GM18909 (cell line): ENCODE measurements around the gene STK17A.

Experiments used
- ATAC-seq: cut with Tn5 transposase; IDR thresholded peaks from one replicate; pipeline ENCODE4 v1.9.1; 2021; ENCODE audit warnings: mild to moderate bottlenecking; ENCODE audit not compliant: unreplicated experiment, poor library complexity

The STK17A gene

GRCh38 chr7:43582503-43583423 lies at the start of gene STK17A:
Gene STK17A (plus strand): TSS chr7:43583108. CDS start chr7:43583244, 136 bp downstream.
- ATAC-seq = peak; percentile 73

GRCh38 chr7:43533801-43534479 lies 49.0 kb upstream of the STK17A start:
- no peak for ATAC-seq

- no peak for ATAC-seq
Observed at GRCh38 chr7:43535031-43535451, 47.9 kb upstream of the STK17A start.

- ATAC-seq = no peak
Observed at GRCh38 chr7:43535810-43536585, 46.9 kb upstream of the STK17A start.

GRCh38 chr7:43536773-43537172 lies 46.1 kb upstream of the STK17A start:
- ATAC-seq = no peak

GRCh38 chr7:43537765-43538403 lies 45.0 kb upstream of the STK17A start:
- ATAC-seq = no peak

GRCh38 chr7:43538404-43538771 lies 44.5 kb upstream of the STK17A start:
- no peak for ATAC-seq

GRCh38 chr7:43540471-43540870 lies 42.4 kb upstream of the STK17A start:
- ATAC-seq = no peak

- ATAC-seq = no peak
Observed at GRCh38 chr7:43542716-43543115, 40.2 kb upstream of the STK17A start.

GRCh38 chr7:43546231-43546630 lies 36.7 kb upstream of the STK17A start:
- no peak for ATAC-seq

- no peak for ATAC-seq
Observed at GRCh38 chr7:43550427-43550826, 32.5 kb upstream of the STK17A start.

GRCh38 chr7:43552122-43552521 lies 30.8 kb upstream of the STK17A start:
- no peak for ATAC-seq

- ATAC-seq = no peak
Observed at GRCh38 chr7:43553999-43554398, 28.9 kb upstream of the STK17A start.

- ATAC-seq = no peak
Observed at GRCh38 chr7:43554423-43554822, 28.5 kb upstream of the STK17A start.

GRCh38 chr7:43557831-43558495 lies 24.9 kb upstream of the STK17A start:
- ATAC-seq = no peak

- ATAC-seq = no peak
Observed at GRCh38 chr7:43559171-43559945, 23.6 kb upstream of the STK17A start.

- ATAC-seq = no peak
Observed at GRCh38 chr7:43559946-43560335, 23.0 kb upstream of the STK17A start.

- ATAC-seq = no peak
Observed at GRCh38 chr7:43560742-43561330, 22.1 kb upstream of the STK17A start.

GRCh38 chr7:43562383-43562782 lies 20.5 kb upstream of the STK17A start:
- no peak for ATAC-seq
